H1 (cell line): ENCODE measurements around the gene ARHGAP18. TPM values are rescaled to one million over a fixed set of nuclear protein-coding genes. Genes with fewer than 3 reads are reported as not detected.

Source experiments
- HDAC6 ChIP-seq: IDR thresholded peaks from one replicate; pipeline ENCODE4 v1.7.1; 2012; ENCODE audit warnings: low read depth, mild to moderate bottlenecking, inconsistent platforms, low read length, moderate library complexity
- TBP ChIP-seq: IDR thresholded peaks from 2 replicates; pipeline ENCODE4 v1.6.1; 2011; ENCODE audit warnings: low read depth, low read length, improper control_type of control experiment
- polyA plus RNA-seq, 7 experiments: library from polyadenylated mRNA; depleted of rRNA in 3 of 7; stranded (reverse) in 5 of 7; unstranded in 2 of 7; fragments of >200 nt in 5 of 7; fragments of 200-250 nt in 2 of 7; gene quantifications; 1 replicate in 5 of 7; 2 replicates in 1 of 7; 4 replicates in 1 of 7; pipeline versions ENCODE4 v1.2.1 to v1.2.3, GENCODE V29; 2011 to 2013; ENCODE audit warnings: missing spikeins in 2 of 7, mixed read lengths in 2 of 7
- total RNA-seq: library from RNA; stranded (reverse); fragmentation: NEBNext Ultra II Directional; extraction: Animal tissue kit (Norgen Biotek cat#: 25700); gene quantifications from 2 replicates; pipeline ENCODE4 v1.2.1, GENCODE V29; 2021
- TF ChIP-seq, protein P1 (sequence below): IDR thresholded peaks from 2 replicates; pipeline ENCODE4 v1.6.1; 2011; ENCODE audit warnings: low read length, improper control_type of control experiment

The ARHGAP18 gene
- total and polyA plus RNA-seq, 2 of the 8 experiments (the other 6 are each of a cell fraction or from before 2014, with no cell fraction given), result 0.83 to 4.5 TPM

GRCh38 chr6:129657483-129657882 is 52.5 kb downstream of the ARHGAP18 start (continued):
- TF ChIP-seq, protein P1, sequence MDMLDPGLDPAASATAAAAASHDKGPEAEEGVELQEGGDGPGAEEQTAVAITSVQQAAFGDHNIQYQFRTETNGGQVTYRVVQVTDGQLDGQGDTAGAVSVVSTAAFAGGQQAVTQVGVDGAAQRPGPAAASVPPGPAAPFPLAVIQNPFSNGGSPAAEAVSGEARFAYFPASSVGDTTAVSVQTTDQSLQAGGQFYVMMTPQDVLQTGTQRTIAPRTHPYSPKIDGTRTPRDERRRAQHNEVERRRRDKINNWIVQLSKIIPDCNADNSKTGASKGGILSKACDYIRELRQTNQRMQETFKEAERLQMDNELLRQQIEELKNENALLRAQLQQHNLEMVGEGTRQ, result no peak
- TF ChIP-seq HDAC6 (no peak), TBP (no peak)
- TF ChIP-seq, all 59 proteins: peak for 0
